ENCODE results near the gene VAV1. TPM values are rescaled to one million over a fixed set of nuclear protein-coding genes. Genes with fewer than 3 reads are reported as not detected.

The VAV1 gene
- total and polyA plus RNA-seq, 10 of the 15 experiments (the other 5 are each of a cell fraction or from before 2014, with no cell fraction given) = 1.6 to 76.8 (median 40.7) TPM

DNA sequence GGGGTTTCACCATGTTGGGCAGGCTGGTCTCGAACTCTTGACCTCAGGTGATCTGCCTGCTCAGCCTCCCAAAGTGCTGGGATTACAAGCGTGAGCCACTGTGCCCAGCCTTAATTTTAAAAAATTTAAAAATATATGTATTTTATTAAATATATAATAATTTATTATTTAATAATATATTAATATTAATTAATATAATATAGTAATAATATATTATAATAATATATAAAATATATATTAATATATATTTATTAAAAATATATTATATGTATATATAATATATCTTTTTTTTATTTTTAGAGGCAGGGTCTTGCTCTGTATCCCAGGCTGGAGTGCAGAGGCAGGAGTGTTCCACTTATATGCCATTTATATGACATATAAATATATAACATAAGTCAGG lies 61.9 kb downstream of the VAV1 start:
- CTCF ChIA-PET = no interaction called here
- SMC1A ChIA-PET (ENCODE audit: uncharacterized antibody, unreplicated experiment) = interaction anchor here (0.7 kb wide), 2 partner anchors 67 to 267 kb away, joined by 3 read pairs; no protein-coding TSS in a partner anchor
- H3K27me3 ChIP-seq (replicated peaks in 1 of 2; ENCODE audit: control insufficient read depth in 2 of 2, insufficient read depth in 2 of 2, low read length in 1 of 2) = no peaks in the 10 kb centered on the region
- in situ Hi-C loops (cut with MboI) (no loop called here), intact Hi-C loops (cut with micrococcal nuclease; ENCODE audit: unreplicated experiment) (no loop called here)
- H4K20me1 ChIP-seq (ENCODE audit: control insufficient read depth, insufficient read depth) = no peaks in the 10 kb centered on the region
- H2AFZ ChIP-seq (ENCODE audit: control insufficient read depth, low read depth, low read length) = no peak overlapping the region
- H3K4me2 ChIP-seq (ENCODE audit: control insufficient read depth, insufficient read depth) = no peak overlapping the region
- H3K36me3 ChIP-seq (ENCODE audit: control insufficient read depth in 2 of 2, insufficient read depth in 2 of 2, low read length in 1 of 2) = peaks cover 21 to 34% of the 10 kb centered on the region in 2 experiments
- H3K79me2 ChIP-seq (ENCODE audit: control insufficient read depth, insufficient read depth, low read length) = no peaks in the 10 kb centered on the region
- 100% methylated on average over 2 of the region's 2 CpGs for WGBS (ENCODE audit: insufficient coverage, insufficient replicate concordance, low lambda C conversion rate, missing lambda C conversion rate)
- no peaks in the 10 kb centered on the region for H3K4me1 ChIP-seq (ENCODE audit: control insufficient read depth, insufficient read depth, low read length)
- DNase-seq (ENCODE audit: low read depth, low spot score) (no peak), FAIRE-seq (no peak), ATAC-seq (no peak)
- POLR2A ChIA-PET = no interaction called here
- H3K9ac ChIP-seq (ENCODE audit: control insufficient read depth, insufficient read depth, low read length) = no peak overlapping the region
- RAD21 ChIA-PET (ENCODE audit: unreplicated experiment) = no interaction called here
- H3K4me3 ChIP-seq = no peak overlapping the region
- no peaks in the 10 kb centered on the region; the same call in 2 of the 3 replicates for H3K9me3 ChIP-seq (replicated peaks; ENCODE audit: control insufficient read depth, insufficient read depth, low read length)
- no TSS peak for BruUV-seq (replicated peaks)
- H3K27ac ChIP-seq (ENCODE audit: control insufficient read depth, insufficient read depth) = no peak overlapping the region
- TF ChIP-seq FOXM1 (IDR thresholded peaks at IDR 0.05; ENCODE audit: low read depth, low read length) (no peak), NFYA (IDR thresholded peaks at IDR 0.05; ENCODE audit: borderline replicate concordance, low read depth, low read length) (no peak), RBBP5 (conservative IDR thresholded peaks at IDR 0.05) (no peak), NBN (IDR thresholded peaks at IDR 0.05) (no peak), ZNF384 (IDR thresholded peaks at IDR 0.05; ENCODE audit: borderline replicate concordance, low read depth, low read length) (no peak), HDGF (IDR thresholded peaks at IDR 0.05) (no peak), JUNB (IDR thresholded peaks at IDR 0.05) (no peak), RELA (IDR thresholded peaks at IDR 0.05; ENCODE audit: borderline replicate concordance, partially characterized antibody) (no peak), JUND (IDR thresholded peaks at IDR 0.05; ENCODE audit: low read depth, low read length) (no peak)
- TF ChIP-seq, protein P1, sequence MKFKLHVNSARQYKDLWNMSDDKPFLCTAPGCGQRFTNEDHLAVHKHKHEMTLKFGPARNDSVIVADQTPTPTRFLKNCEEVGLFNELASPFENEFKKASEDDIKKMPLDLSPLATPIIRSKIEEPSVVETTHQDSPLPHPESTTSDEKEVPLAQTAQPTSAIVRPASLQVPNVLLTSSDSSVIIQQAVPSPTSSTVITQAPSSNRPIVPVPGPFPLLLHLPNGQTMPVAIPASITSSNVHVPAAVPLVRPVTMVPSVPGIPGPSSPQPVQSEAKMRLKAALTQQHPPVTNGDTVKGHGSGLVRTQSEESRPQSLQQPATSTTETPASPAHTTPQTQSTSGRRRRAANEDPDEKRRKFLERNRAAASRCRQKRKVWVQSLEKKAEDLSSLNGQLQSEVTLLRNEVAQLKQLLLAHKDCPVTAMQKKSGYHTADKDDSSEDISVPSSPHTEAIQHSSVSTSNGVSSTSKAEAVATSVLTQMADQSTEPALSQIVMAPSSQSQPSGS (IDR thresholded peaks at IDR 0.05; ENCODE audit: low read length) = no peak
- TF ChIP-seq, protein P2, sequence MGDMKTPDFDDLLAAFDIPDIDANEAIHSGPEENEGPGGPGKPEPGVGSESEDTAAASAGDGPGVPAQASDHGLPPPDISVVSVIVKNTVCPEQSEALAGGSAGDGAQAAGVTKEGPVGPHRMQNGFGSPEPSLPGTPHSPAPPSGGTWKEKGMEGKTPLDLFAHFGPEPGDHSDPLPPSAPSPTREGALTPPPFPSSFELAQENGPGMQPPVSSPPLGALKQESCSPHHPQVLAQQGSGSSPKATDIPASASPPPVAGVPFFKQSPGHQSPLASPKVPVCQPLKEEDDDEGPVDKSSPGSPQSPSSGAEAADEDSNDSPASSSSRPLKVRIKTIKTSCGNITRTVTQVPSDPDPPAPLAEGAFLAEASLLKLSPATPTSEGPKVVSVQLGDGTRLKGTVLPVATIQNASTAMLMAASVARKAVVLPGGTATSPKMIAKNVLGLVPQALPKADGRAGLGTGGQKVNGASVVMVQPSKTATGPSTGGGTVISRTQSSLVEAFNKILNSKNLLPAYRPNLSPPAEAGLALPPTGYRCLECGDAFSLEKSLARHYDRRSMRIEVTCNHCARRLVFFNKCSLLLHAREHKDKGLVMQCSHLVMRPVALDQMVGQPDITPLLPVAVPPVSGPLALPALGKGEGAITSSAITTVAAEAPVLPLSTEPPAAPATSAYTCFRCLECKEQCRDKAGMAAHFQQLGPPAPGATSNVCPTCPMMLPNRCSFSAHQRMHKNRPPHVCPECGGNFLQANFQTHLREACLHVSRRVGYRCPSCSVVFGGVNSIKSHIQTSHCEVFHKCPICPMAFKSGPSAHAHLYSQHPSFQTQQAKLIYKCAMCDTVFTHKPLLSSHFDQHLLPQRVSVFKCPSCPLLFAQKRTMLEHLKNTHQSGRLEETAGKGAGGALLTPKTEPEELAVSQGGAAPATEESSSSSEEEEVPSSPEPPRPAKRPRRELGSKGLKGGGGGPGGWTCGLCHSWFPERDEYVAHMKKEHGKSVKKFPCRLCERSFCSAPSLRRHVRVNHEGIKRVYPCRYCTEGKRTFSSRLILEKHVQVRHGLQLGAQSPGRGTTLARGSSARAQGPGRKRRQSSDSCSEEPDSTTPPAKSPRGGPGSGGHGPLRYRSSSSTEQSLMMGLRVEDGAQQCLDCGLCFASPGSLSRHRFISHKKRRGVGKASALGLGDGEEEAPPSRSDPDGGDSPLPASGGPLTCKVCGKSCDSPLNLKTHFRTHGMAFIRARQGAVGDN (IDR thresholded peaks at IDR 0.05) = no peak
- TF ChIP-seq, protein P3, sequence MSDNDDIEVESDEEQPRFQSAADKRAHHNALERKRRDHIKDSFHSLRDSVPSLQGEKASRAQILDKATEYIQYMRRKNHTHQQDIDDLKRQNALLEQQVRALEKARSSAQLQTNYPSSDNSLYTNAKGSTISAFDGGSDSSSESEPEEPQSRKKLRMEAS (IDR thresholded peaks at IDR 0.05; ENCODE audit: low read depth, low read length) = no peak
- TF ChIP-seq, protein P4, sequence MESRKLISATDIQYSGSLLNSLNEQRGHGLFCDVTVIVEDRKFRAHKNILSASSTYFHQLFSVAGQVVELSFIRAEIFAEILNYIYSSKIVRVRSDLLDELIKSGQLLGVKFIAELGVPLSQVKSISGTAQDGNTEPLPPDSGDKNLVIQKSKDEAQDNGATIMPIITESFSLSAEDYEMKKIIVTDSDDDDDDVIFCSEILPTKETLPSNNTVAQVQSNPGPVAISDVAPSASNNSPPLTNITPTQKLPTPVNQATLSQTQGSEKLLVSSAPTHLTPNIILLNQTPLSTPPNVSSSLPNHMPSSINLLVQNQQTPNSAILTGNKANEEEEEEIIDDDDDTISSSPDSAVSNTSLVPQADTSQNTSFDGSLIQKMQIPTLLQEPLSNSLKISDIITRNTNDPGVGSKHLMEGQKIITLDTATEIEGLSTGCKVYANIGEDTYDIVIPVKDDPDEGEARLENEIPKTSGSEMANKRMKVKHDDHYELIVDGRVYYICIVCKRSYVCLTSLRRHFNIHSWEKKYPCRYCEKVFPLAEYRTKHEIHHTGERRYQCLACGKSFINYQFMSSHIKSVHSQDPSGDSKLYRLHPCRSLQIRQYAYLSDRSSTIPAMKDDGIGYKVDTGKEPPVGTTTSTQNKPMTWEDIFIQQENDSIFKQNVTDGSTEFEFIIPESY (IDR thresholded peaks at IDR 0.05) = no peak
- TF ChIP-seq, protein P5, sequence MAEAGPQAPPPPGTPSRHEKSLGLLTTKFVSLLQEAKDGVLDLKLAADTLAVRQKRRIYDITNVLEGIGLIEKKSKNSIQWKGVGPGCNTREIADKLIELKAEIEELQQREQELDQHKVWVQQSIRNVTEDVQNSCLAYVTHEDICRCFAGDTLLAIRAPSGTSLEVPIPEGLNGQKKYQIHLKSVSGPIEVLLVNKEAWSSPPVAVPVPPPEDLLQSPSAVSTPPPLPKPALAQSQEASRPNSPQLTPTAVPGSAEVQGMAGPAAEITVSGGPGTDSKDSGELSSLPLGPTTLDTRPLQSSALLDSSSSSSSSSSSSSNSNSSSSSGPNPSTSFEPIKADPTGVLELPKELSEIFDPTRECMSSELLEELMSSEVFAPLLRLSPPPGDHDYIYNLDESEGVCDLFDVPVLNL (IDR thresholded peaks at IDR 0.05; ENCODE audit: low read depth, low read length) = no peak
- TF ChIP-seq, protein P6, sequence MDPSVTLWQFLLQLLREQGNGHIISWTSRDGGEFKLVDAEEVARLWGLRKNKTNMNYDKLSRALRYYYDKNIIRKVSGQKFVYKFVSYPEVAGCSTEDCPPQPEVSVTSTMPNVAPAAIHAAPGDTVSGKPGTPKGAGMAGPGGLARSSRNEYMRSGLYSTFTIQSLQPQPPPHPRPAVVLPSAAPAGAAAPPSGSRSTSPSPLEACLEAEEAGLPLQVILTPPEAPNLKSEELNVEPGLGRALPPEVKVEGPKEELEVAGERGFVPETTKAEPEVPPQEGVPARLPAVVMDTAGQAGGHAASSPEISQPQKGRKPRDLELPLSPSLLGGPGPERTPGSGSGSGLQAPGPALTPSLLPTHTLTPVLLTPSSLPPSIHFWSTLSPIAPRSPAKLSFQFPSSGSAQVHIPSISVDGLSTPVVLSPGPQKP (IDR thresholded peaks at IDR 0.05; ENCODE audit: low read depth, low read length) = no peak

Data from GM12878 (cell line).